Measurements from ENCODE around the gene NANOG.
"Not testable (repeated sequence)": the region's sequence is repeated elsewhere in the genome, so short reads cannot be mapped to it uniquely, and the experiment has no call there.

DNA sequence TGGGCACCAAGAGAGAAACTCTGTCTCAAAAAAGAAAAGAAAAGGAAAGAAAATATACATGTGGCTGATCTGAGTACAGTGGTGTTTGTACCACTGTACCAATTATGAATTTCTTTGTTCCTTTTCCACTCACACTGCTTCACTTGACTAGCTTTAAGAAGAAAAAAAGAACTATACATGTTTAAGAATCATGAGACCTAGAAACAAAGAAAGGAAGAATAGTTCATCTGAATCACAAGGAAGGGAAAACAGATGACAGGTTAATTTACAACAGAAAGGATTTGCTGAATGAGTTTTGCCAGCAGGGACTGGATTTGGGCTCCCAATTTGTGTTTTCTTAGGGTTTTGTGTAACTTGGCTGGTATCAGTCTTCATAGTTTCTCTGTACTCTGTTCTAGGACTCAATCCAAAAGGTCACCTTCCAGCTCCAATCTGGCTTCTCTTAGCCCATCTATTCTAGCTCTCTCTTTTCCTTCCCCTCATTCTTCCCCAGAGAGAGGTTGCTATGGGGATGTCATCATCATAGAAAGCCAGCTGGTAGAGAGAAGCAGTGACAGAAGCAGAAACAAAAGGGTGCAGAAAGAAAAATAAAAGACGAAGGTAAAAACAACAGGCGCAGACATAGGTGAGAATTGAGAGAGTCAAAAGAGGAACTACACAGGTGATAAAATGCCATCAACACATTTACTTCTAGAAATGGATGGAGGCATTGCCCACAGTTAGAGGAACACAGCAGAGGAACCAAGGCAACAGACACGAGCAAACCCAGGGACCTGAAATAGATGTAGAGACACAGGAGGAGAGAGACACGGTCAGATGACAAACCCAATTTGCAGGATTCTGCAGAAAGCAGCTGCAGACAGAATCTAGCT, 58.3 kb downstream of the NANOG start:
- TF ChIP-seq, protein P1, sequence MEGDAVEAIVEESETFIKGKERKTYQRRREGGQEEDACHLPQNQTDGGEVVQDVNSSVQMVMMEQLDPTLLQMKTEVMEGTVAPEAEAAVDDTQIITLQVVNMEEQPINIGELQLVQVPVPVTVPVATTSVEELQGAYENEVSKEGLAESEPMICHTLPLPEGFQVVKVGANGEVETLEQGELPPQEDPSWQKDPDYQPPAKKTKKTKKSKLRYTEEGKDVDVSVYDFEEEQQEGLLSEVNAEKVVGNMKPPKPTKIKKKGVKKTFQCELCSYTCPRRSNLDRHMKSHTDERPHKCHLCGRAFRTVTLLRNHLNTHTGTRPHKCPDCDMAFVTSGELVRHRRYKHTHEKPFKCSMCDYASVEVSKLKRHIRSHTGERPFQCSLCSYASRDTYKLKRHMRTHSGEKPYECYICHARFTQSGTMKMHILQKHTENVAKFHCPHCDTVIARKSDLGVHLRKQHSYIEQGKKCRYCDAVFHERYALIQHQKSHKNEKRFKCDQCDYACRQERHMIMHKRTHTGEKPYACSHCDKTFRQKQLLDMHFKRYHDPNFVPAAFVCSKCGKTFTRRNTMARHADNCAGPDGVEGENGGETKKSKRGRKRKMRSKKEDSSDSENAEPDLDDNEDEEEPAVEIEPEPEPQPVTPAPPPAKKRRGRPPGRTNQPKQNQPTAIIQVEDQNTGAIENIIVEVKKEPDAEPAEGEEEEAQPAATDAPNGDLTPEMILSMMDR (IDR thresholded peaks at IDR 0.05; ENCODE audit: low read depth, low read length): not testable (repeated sequence)
- TF ChIP-seq, protein P2, sequence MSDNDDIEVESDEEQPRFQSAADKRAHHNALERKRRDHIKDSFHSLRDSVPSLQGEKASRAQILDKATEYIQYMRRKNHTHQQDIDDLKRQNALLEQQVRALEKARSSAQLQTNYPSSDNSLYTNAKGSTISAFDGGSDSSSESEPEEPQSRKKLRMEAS (IDR thresholded peaks at IDR 0.05; ENCODE audit: low read depth, low read length): not testable (repeated sequence)
- not testable (repeated sequence) for TF ChIP-seq POLR2A (IDR thresholded peaks at IDR 0.05; ENCODE audit: extremely low read depth, insufficient read length)

Data from NB4 (cell line).